GM18907 (cell line): ENCODE results near the gene VWA3A.
"Not testable (repeated sequence)": the region's sequence is repeated elsewhere in the genome, so short reads cannot be mapped to it uniquely, and the experiment has no call there.

Source experiments
- ATAC-seq: cut with Tn5 transposase; IDR thresholded peaks from one replicate; pipeline ENCODE4 v1.9.1; 2021; ENCODE audit warnings: mild to moderate bottlenecking, moderate library complexity; ENCODE audit not compliant: unreplicated experiment

VWA3A gene, protein sequence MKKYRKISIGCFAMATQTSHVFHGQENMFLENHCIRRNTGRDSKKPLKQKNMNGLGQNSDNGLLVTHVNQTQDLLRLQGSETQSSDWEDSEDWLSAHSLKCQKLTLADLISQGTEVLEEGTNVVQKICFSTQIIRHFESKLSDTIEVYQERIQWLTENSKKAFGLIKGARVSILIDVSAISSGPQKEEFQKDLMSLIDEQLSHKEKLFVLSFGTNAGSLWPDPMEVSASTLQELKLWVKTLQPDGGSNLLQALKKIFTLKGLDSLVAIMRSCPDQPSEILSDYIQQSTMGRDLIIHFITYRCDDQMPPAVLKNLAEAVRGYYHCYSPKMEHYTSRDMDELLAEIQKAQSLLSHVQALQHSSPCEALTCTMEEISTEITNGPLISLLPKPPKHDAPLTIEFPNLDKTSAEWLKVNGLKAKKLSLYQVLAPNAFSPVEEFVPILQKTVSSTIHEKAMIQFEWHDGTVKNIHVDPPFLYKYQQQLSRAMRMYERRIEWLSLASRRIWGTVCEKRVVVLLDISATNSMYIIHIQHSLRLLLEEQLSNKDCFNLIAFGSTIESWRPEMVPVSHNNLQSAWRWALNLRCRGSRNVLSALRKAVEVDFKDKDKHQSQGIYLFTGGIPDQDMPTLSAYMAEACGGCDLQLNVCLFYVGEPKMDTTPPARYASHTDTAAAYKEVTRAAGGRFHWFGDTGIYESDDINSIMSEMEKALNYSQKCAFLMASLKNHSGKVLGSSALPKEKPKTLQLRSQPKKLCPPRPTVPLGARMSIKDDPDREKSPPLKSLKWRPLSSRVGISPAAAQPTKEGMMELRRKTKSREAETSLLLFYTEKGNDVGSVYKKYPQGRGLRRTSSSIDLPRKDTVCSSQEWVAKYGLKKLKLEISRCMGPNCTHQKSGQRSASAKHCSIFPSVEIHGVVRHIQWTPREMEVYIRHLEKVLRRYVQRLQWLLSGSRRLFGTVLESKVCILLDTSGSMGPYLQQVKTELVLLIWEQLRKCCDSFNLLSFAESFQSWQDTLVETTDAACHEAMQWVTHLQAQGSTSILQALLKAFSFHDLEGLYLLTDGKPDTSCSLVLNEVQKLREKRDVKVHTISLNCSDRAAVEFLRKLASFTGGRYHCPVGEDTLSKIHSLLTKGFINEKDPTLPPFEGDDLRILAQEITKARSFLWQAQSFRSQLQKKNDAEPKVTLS

DNA sequence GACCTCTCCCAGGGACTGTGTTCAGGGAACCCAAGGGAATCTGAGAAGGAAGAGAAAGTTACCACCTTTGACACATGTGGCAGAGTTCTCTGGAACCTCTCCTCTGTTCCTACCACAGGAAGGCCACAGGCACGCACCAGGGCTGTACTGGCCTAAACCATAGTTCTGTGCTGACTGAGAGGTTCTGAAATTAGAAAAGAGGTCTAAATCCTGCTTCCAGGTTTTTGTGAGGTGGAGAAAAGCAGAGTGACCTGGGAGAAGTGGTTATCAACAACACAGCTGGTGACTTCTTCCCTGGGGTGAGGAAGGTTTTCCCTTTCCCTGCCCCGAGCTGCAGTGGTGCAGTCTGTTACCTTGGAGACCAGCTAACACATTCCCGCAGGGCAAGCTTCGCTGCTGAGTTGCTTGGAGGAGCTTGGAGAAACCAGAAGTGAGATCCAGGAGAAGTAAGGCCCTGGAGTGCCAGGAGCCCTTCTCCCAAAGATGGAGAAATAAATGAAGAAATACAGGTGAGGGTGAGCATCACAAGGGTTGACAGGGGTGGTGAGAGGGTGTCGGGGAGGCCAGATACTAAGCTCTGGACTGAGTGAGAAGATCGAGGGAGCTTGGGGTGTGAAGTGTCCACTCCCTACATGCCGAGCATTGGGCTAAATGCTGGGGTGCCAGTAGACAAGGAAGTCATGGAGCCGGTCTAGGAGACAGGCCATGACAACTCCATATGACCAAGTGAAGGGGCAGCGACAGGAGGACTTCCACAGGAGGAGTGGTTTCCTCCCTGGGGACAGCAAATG, at the start of gene VWA3A:
Gene VWA3A (plus strand): TSS at position 399 of the 791 bp plus-strand sequence. CDS start 97 bp downstream, at position 496.
- ATAC-seq = no peak

DNA sequence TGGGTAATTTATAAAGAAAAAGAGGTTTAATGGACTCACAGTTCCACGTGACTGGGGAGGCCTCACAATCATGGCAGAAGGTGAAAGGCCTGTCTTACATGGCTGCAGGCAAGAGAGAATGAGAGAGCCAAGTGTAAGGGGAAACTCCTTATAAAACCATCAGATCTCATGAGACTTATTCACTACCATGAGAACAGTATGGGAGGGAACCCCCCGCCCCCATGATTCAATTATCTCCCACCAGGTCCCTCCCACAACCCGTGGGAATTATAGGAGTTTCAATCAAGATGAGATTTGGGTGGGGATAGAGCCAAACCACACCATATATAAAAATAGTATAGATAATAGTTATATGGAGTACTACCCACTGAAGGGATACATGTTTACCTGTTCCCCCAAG, 48.5 kb upstream of the VWA3A start:
- ATAC-seq = not testable (repeated sequence)

DNA sequence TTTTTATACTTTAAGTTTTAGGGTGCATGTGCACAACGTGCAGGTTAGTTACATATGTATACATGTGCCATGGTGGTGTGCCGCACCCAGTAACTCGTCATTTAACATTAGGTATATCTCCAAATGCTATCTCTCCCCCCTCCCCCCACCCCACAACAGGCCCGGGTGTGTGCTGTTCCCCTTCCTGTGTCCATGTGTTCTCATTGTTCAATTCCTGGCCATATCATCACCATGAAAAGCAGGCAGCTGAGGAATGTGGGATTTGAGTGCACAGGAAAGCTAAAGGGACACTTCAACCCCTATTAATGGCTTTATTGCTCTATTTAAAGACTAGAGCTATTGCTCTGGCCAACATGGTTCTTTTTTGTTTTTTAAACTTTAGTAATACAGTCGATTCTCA, 46.5 kb upstream of the VWA3A start:
- ATAC-seq = not testable (repeated sequence)

DNA sequence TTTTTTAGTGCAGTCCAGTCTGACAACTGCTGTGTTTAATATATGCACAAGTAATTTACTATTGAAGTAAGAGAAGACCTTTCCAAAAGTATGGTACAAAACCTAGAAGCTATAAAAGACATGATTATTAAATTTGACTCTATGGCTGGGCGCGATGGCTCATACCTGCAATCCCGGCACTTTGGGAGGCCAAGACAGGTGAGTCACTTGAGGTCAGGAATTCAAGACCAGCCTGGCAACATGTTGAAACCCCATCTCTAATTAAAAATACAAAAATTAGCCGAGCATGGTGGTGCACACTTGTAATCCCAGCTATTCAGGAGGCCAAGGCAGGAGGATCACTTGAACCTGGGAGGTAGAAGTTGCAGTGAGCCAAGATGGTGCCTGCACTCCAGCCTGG, 41.4 kb upstream of the VWA3A start:
- no peak for ATAC-seq

DNA sequence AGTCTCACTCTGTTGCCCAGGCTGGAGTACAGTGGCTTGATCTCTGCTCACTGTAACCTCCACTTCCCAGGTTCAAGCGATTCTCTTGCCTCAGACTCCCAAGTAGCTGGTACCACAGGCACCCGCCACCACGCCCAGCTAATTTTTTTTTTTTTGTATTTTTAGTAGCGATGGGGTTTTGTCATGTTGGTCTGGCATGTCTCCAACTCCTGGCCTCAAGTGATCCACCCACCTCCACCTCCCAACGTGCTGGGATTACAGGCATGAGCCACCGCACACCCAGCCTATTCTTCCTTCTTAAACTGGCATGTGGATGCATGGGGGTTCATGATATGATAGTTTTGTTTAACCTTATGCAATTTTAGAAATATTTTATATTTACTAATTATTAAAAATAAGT, 39.4 kb upstream of the VWA3A start:
- no peak for ATAC-seq

DNA sequence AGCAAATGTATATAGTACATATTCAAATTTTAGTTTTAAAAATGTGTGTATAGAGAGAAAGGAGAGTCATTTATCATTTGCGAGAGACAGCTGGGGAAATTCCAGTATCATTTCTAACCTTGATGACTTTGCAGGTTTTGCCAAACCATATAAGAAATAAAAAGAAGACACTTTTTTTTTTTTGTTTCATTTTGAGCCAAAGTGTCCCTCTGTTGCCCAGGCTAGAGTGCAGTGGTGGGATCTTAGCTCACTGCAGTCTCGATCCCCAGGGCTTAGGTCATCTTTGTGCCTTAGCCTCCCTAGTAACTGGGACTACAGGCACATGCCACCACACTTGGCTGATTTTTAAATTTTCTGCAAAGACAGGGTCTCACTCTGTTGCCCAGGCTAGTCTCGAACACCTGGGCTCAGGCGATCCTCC, 38.4 kb upstream of the VWA3A start:
- no peak for ATAC-seq

DNA sequence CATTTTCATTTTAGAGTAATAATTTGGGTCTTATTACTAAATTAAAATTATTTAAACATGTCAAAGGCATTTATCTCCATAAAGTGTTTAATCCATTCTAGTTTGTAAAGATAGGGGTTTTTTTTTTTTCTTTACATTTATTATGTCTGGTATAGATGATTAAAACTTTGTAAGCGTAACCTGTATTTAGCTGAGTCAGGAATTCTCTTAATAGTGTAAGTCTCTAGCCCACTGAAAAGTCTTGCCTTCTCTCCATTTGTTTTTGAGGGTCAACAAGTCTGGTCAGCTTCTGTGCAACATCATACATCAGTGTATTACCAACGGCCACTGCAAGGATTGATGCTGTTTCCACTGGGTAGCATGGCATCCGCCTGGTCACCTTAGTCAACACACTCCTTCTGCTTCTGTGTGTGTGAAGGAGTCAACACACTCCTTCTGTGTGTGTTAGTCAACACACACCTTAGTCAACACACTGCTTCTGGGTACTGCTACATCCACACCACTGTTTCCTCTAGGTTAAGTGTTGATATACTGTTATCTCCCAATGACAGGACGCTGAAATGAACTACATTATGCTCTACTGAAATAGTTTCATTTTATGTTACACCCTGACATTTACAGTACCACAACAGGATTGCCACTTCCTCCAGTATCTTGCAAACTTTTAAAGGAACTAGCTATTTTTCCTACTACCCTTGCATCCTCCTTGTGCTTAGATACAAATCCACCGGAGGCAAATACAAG, 37.3 kb upstream of the VWA3A start:
- no peak for ATAC-seq

DNA sequence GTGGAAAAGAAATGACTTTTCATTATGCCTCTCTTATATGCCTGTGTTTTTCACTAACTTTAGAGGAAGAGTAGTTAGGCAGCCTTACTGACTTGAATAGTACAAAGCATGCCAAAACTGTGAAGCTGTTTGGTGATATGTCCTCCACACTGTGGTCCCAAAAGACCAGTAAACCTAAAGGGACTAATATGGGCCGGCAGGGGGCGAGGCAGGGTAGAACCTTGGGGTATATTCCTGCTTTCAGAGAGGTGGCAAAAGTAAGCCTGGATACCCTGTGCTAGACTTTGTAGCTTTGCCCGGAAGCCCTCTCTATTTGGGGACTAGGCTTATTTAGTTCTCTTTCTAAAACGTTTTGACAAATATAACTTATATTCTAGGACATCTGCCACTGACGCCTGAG, 36.5 kb upstream of the VWA3A start:
- ATAC-seq = no peak

DNA sequence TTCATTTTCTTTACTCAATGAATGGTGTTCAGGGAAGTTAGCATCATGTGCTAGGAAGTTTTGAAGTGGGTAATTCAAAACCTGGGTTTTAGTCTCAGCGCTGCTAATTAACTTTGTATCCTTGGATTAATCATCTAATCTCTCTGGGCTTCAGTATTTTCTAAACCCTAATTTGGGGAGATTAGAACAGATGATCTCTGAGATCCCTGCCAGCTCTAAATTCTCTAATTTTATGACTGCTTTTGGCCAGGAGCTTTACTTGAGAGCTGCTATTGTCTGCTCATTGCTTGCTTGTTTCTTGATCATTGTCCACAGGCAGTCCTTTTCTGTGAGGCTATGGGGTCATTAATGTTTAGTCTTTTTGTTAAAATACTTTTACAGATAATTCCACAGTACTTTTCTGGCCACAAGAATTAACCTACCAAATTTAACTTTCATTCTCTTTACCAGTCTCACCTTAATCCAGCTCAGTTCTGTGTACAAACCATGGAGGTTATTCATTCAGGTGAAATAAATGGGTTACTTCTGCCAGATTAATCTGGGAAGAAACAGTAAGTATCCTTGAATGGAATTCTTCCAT, 28.4 kb upstream of the VWA3A start:
- ATAC-seq = no peak

DNA sequence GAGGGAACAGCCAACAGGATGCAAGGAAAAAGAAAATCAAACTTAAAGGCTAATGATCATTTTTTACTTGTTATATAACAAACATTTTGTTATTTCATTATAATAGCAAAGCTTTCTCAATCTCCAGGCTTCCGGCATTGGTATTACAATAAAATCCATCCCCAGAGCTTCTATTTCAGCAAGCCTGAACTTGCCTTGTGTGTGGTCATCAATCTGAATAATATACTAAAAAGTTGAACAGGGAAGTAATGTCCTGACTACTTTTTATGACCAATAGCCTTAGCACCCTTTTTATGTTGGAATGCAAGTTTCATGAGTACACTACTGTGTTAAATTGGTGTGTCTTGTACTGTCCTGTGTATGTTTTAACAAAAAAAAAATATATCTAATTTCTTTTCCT, 27.1 kb upstream of the VWA3A start:
- ATAC-seq = no peak

DNA sequence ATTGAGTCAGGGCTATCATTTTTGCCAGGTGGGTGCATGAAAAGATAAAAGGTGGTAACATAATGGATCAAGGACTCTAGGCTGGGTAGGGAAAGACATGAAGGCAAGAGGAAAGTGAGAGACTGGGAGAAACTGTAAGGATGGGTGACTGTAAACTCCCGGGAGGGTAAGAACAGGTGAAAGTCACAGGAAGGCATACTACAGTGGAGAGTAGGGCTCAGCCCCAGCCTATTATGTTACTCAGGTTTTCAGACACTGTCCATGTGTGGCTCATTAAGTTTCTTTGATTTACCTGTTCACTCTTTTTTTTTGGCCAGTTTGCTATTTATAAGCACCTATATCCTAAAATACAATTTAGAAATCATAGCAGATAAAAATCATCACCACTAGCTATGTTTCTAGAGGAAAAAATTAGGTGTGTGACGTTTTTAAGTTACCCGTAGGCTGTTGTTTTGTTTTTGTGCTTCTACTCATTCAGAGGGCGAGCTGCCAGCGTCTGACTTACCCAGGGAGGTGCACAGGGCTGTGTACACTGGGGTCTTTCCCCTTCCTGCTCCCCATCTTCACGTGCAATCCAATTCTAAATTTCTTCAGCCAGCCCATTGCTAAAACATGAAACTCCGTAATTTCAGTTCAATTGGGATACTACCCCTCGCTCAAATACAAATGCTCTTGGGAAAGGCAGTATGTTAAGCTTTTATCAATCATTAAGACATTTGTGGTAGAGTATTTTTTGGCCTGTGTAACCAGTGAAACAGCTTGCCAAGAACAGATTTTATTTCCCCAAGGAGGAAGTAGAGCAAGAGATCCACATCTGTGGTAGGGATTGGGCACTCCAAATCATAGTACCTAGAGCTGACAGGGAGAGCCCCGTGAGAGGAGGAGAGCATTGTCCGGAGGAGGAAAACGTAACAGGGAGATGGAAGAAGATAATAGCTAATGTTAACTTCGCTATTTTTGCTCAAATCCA, 21.7 kb upstream of the VWA3A start:
- ATAC-seq = no peak

DNA sequence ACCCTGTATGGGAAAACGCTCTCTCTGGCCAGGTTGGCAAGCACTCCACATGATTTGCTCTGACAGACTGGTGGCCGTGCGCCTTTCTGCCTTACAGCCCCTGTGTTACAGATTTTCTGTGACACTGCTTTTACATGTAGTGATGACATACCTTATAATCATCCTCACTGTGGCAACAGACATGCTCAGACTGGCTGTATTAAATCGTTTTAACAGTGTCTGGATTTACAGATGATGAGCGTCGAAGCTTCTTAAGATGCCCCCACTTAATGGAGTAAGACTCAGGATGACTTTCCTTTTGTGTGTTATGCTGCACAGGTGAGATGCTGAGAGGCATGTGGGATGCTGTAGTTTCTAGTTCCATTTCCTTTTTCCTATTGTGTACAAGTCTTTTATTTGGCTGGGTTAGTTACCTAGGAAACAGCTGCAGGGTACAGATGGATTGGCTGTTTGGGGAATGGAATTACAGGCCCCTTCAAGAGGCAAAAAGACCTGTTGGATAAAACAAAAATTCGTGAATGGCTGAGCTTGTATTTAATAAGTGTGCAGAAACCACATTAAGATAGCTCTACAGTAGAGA, 20.9 kb upstream of the VWA3A start:
- no peak for ATAC-seq

DNA sequence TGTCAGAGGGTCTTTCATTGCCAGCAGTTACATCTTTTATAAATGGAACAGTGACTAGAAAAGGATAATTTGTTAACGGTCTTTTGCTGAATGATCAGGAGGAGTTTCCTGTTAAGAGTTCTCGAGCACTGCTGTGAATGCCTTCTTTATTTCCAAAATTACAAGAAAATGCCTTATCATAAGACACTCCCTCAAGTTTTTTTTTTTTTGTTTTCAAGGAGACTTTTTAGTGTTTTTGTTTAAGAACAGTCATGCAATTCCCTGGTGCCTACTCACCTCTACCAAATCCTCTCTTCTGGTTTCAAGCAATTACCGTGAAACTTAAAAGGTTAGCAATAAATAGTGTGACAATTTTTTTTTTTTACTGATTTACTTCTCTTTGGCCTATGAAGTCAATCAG, 19.0 kb upstream of the VWA3A start:
- ATAC-seq = no peak

DNA sequence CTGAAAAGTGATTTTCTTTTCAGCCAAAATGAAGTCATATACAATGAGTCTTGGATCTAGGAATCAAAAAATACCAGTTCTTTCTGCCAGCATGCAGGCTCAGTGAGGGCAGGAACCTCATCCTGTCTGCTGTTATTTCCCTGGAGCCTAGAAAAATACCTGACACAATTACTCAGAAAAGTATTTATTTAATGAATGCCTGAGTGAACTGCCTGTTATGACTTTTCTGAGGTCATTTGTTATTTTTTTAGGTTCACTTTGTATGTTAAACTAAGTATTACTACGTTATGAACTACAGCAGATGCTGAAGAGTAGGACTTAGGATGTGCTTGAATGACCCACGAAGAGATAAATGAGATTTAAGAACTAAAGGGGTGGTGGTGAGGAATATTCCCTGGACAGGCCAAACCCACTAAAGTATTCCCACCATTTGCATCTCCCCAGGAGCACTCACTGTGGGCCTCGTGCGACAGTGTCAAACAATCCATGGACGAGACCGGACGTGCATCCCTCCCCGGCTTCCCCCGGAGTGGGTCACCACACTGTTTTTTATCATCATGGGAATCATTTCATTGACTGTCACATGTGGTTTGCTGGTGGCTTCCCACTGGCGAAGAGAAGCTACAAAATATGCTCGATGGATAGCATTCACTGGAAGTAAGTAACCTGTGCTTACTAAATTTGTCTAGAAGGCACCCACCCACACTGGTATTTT, 17.1 kb upstream of the VWA3A start:
- ATAC-seq = no peak

DNA sequence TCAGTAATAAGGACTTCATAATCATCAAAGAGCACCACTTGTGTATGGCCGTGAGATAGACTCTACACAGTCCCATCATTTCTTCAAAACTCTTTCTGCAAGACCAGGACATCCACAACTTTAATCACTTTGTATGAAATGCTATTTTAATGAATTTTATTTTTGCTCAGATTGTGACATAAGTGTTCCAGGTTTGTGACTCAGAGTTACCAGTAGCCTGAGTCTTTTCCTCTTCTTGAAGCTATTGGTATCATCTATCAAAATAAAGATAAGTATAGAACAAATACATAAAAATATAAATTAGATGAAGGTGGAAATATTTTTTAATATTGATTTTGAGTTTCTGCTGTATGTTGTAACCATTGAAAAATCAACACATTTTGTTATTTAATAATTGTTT, 16.6 kb upstream of the VWA3A start:
- no peak for ATAC-seq

DNA sequence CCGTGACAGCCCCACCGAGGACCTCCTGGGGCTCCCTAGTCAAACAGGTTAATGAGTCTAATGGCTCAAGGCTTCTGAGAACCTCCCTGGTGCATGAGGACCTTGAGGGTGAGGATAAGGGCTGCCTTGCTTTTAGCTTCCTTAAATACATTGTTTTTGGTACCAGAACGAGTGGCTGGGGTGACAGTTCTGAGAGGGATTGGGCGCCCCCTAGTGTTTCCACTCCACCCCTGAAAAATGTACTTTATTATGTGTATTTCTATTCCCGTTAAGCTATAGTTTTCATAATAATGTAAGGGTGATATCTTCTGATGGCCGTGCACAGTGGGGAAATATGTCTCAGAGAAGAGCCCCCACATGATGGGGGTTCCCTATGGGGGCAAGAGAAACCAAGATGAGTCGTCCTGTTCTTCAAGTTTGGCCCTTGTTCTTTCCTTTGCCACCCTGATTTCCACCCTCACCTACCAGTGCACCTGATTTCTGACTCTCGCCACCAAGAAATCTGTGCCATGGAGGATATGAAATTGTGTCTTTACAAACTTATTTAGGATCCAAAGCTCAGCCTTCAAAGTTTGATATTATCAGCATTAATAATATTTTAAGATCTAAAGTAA, 14.5 kb upstream of the VWA3A start:
- no peak for ATAC-seq

DNA sequence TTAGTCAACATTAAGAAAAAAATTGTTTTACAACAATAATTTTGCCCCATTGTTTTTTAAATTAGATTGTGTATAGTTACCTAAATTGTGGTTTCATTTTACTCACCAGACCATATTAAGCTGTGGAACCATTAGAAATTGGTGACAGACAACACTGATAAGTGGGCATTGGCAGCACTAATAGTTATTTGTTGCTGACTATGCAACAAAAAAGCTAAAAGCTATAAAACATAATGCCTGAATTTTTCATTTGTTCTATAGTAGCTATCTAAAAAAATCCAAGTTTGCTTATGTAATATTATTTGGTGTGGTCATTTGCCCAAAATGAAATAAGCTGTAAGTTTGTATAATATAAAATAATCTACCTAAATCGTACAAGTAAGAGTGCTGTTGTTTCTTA, 13.7 kb upstream of the VWA3A start:
- ATAC-seq = no peak
